ENCODE measurements around the gene CNKSR1.

Gene CNKSR1, protein sequence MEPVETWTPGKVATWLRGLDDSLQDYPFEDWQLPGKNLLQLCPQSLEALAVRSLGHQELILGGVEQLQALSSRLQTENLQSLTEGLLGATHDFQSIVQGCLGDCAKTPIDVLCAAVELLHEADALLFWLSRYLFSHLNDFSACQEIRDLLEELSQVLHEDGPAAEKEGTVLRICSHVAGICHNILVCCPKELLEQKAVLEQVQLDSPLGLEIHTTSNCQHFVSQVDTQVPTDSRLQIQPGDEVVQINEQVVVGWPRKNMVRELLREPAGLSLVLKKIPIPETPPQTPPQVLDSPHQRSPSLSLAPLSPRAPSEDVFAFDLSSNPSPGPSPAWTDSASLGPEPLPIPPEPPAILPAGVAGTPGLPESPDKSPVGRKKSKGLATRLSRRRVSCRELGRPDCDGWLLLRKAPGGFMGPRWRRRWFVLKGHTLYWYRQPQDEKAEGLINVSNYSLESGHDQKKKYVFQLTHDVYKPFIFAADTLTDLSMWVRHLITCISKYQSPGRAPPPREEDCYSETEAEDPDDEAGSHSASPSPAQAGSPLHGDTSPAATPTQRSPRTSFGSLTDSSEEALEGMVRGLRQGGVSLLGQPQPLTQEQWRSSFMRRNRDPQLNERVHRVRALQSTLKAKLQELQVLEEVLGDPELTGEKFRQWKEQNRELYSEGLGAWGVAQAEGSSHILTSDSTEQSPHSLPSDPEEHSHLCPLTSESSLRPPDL

DNA sequence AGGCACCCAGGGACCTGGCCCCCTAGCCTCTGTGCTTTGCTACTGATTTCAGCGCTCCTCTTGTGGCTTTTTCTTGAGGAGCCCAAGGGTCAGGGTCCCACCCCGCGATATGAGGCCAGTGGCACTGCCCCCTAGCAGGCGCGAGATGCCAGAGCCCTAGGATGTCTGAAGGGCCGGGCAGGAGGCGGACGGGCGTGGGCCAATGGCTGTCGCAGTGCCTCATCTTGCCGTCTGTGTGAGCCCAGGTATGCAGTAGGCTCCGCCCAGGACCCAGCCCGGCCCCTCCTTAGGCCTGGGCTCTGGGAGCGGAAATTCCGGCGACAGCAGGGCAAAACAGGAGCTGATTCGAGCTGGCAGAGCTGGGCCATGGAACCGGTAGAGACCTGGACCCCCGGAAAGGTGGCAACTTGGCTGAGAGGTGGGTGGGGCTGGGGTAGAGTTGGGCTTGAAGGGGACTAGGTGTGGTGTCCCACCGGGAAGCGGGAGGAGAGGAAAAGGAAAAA lies at the start of gene CNKSR1:
Gene CNKSR1 (plus strand): TSS at position 310 of the 503 bp plus-strand sequence. CDS start 57 bp downstream, at position 367.
- no peak for DNase-seq

DNA sequence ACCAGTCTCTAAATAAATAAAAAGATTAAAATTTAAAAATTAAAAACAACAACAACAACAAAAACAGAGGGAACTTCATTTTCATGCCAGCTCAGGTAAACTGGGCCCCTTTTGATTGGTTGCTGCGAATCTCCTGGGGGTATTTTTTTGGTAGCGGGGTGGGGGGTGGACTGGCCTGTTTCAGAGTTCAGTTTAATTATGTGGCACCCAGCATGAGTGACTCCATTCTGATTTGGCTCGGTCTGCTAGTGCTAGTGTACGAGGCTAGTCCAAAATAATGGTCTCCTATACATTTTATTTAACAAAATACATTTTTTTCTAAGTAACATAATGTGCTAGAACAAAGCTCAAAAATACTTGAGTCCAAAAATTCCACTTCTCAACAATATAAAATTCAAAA lies 47.5 kb upstream of the CNKSR1 start:
- no peak for DNase-seq

DNA sequence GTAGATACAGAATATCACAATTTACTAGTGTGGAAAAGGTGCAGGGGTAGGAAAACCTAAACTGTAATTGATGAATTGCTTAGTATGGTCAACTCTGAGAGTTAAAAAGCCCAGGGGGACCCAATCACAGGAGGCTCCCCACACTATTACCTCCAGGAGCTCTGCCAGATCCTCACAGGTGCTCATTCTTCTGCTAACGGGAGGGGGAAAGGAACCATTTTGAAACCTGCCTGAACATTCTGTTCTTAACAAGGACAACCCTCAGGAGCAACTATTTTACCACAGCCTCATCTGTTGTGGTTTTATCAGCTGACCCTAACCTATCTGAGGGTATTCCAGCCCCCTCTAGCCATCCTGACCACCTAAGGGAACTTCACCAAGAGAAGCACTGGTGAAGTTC lies 46.6 kb upstream of the CNKSR1 start:
- no peak for DNase-seq

DNA sequence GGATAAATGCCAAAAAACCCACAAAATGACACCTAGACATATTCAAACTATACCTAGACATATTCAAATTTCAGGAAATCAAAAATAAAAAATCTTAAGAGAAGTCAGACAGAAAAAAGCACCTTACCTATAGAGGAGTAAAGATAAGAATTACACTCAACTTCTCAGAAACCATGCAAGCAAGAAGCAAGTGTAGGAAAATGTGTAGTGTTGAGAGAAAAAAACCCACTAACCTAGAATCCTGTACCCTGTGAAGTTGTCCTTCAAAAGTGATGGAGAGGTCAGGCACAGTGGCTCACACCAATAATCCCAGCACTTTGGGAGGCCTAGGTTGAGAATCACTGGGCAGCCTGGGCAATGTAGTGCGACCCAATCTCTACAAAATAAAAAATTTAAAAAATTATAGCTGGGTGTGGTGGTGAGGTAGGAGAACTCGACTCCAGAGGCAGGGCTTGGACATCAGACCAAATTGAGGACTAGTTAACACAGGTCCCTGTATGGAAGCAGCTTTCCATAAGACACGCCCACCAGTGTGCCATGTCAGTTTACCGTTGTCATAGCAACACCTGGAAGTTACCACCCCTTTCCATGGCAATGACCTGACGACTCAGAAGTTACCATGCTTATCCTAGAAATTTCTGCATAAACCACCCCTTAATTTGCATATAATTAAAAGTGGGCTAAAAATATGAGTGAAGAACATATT lies 45.0 kb upstream of the CNKSR1 start:
- peak in 6 of 56 donors; percentile 5 to 37 (median 22) for DNase-seq

DNA sequence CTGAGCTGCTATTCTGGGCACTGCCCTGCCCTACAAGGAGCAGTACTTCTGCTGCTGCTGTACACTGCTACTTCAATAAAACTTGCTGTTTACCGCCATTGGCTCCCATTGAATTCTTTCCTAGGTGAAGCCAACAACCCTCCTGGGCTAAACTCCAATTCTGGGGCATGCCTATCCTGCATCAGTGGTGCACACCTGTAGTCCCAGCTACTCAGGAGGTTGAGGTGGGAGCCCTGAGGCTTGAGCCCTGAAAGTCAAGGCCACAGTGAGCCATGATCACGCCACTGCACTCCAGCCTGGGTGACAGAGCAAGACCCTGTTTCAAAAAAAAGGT lies 44.5 kb upstream of the CNKSR1 start:
- no peak for DNase-seq

DNA sequence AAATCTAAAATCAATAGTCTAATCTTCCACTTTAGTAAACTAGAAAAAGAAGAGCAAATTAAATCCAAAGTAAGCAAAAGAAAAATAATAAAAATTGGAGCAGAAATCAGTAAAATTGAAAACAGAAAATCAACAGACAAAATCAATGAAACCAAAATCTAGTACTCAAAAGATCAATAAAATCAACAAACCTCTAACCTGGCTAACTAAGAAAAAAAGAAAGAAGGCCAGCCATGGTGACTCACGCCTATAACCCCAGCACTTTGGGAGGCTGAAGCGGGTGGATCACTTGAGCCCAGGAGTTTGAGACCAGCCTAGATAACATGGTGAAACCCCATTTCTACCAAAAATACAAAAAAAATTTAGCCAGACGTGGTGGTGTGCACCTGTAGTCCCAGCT lies 42.8 kb upstream of the CNKSR1 start:
- DNase-seq: no peak

DNA sequence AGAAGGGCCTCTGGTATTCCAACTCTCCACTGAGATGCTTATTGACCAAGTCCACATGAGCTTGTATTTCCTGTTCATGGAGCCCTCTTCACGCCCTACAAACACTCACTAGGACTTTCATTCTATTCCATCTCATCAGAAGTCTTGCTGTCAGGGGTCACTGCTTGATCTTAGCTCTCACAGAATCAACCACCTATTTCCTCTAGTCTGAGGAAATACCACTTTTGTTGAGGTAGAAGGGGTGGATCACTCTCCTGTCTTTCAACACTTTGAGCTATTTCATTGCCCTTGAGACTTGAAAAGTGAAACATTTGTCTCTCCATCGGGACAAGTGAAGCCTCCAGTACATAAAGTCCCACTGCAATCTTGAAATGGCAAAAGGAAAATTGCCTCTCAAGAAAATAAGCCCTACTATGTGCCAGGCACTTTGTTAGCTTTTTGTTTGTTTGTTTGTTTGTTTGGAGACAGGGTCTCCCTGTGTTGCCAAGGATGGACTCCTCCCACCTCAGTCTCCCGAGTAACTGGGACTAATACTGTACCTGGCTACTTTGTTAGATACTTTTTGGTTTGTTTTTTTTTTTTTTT lies 38.2 kb upstream of the CNKSR1 start:
- DNase-seq: no peak

DNA sequence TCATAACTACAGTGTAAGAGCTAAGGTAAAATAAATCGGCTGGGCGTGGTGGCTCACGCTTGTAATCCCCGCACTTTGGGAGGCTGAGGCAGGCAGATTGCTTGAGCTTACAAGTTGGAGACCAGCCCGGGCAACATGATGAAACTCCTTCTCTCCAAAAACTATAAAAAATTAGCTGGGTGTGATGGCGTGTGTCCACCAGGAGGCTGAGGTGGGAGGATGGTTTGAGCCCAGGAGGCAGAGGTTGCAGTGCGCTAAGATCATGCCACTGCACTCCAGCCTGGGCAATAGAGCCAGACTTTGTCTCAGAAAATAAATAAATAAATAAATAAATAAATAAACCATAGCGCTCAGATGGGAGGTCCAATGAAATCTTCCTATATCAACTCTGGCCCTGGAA lies 35.1 kb upstream of the CNKSR1 start:
- no peak for DNase-seq

DNA sequence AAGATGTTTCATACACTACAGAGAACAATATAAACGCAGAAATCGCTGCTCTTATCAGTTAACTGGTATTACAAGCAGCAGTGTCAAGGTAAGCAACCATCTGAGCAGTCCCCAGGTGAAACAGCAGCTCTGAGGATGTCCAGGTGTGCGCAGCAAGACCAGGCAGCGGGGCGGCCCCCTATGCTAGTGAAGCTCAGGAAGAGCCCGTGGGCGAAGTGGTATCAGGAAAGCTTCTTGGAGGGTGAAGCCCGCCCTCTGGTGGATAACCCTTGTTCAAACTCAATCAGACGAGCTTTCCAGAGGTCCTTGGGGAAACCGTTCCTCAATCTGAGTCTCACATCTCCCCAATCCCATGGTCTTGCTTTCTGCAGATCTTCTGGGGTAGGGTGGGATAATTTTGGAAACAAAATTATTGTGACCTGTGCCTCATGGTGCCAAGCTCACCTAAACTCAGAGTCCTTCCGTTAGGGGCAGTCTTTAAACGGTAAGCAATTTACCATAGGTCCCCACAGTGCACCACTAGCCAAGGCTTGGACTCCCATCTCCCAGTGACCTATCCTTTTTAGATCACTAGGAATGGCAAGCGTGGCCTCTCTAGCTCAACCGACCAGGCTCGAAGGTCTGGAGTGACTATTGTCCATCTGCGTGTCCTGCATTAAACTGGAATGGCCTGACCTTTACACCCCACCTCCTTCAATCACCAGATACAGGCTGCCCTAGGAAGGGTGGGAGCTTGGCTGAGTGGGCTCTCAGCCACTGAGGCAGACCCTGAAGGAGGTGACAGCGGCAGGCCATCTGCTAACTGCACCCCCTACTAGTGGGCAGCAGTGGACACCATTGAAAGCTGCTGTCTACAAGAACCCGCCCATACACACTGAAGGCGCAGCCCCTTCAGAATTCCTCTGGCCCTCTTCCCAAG lies 32.0 kb upstream of the CNKSR1 start:
- DNase-seq: peak in 48 of 56 donors; percentile 24 to 92 (median 59)

DNA sequence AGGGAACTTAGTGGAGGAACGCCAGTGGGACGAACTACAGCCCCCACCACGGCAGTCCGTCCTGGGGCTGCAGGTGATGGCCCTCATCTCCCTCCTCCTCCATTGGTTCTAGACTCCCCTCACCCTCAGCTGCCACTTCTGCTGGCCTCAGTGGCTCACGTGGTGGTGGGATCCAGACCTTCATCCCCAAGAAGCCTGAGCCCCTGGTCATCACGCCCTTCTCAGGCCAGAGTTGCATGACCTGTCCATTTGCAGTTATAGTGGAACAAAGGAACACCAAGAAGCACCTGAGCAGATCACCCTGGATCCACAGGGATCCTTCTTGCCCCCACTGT lies 31.4 kb upstream of the CNKSR1 start:
- DNase-seq: no peak

DNA sequence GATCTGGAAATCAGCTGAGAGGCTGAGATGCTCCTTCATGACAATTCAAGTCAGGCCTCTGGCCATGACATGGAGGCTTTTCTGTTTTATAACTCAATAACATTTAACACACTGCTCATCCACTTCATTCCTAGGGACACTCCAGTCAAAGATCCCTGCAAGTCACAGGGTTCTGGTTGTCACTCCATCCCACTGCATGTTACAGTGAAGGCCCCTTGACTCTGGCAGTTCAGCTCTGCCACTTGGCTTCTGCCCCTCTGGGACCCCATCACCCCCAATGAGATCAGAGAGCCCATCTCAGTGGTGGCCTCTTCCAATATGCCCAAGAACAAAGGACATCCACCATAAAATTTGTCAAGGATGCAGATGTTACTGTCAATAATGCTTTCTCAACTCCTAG lies 28.4 kb upstream of the CNKSR1 start:
- DNase-seq: no peak

DNA sequence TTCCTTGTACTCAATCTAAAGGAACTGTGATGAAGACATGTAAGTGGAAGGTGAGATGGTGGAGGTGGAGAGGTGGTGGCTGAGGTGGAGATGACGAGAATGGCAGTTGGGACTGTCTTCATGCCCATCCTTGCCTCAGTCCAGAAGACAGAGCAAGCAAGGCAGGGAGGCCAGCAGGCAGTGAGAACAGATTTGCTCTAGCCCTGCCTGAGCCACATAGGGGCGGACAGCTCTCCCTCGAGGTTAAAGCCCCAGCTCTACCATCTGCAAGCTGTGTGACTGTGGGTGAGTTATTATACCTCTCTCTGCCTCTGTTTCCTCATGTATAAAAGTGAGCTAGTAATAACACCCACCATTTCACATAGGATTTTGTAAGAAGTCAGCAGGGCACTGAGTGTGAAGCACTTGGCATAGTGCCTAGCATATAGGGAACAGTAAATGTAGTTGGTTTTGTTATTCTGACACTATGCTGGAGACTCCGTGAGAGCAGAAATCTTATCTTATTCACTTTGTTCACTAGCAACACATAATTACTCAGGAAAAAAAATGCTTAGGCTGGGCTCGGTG lies 23.2 kb upstream of the CNKSR1 start:
- no peak for DNase-seq

DNA sequence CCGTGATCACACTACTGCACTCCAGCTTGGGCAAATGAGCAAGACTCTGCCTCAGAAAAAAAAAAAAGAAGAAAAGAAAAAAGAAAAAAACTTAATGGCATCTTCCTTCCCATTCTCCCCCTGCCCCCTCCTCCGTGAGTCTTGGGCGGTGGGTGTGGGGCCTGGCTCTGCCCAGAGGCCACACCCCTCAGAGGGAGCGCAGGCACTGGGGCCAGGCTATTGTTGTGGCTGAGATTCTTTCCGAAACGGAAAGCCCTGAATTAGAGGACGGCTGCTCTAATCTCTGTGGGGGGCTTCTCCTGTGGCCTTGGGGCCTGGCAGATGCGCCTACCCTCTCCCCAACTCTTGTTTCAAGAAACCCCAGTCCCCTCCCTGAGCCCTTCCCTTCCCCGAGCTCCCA lies 22.5 kb upstream of the CNKSR1 start:
- DNase-seq: no peak

DNA sequence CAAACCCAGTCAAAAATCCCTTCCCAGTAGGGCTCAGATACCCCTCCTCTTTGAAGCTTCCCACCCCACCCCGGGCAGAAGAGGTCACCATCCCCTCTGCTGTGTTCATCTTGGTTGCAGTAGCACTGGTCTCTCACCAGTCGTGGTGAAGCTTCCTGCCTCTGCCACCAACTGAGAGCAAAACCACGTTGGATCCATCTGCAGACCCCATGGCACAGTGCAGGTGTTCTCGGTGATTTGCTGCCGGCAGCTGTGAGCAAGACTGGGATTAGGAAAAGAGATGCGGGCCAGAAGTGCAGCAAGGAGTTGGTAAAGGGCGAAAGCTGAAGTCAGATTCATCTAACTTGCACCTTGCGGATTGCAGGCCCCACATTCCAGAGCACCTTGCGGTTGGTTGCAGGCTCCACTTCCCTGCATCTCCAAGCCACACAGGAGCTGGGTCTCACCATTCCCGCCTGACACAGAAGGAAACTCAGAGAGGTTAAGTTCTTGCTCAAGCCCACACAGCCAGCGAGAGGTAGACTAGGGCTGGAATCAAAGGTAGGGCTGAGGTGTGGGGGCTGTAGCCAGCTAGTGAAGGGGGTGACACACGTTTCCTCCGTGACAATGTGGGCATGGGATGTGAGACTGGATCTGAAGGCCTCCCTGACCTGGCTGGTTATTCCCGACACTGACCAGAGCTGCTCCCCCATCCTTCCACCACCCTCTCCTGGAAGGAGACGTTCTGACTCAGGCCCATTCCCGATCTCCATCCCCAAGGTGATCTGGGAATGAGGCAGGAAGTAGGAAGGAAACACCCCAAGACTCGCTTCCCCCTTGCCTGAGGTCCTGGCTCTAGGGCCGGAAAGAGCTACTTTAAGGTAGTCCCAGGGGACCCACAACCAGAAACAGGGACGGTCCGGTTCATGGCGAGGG lies 21.7 kb upstream of the CNKSR1 start:
- no peak for DNase-seq

DNA sequence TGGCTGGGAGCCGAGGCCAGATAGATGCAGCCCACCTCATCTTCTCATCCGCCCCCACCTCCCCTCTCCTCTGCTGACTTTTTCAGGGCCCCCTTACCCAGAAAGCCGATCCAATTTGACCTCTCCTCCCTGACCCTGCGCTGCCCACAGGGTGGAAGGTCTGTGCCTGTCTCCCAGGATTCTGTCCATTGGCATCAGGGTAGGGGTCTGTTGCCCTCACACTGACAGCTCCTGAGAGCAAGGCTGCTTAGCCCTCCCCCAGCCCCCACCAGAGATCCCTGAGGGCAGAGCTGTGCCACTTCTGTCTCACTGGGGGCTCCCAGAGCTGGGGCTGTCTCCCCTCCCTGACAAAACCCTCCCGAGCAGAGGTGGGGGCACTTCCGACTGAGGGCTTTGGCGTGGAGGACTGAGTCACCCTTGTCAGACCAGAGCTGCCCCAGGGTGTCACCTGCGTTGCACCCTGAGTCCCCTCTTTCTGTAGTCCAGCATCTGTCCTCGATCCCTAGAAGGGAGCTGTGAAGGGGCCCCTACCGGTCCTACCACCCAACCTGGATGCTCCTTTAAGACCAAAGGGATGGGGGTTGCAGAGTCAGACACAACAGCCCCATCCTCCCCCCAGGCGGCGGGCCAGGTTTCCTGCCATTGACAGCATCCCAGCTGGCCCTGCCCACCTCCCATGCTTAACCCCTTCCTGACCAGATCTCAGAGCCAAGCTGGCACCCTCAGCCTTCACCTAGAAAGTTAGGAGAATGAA lies 20.8 kb upstream of the CNKSR1 start:
- DNase-seq: peak in 6 of 56 donors; percentile 3 to 43 (median 28)

DNA sequence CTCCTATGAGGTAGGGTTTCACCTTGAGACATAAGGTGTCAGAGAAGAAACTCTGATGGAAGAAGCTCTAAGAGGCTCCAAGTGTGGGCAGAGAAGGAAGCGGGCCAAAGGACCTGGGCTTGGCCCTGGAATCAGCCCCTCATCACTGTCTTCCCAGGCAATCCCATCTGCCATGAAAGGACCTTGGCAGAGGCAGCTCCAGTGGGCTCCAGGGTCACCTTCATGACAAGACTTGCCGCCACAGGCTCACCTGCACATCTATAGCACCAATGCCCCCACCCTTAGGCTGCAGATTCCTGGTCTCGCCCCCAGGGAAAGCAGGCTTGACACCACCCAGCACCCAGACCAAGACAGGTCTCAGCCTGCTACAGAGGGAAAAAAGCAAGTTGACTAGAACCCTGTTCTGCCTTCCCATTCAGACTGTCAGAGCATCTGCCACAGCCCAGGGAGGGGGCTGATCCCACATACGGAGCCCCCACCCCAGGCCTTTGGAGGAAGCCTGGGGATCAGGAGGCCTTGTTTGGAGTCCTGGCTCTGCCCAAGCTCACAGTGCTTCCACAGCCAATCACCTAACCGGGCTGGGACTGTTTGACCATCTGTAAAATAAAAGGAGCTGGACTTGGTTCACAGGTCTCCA lies 18.9 kb upstream of the CNKSR1 start:
- no peak for DNase-seq

DNA sequence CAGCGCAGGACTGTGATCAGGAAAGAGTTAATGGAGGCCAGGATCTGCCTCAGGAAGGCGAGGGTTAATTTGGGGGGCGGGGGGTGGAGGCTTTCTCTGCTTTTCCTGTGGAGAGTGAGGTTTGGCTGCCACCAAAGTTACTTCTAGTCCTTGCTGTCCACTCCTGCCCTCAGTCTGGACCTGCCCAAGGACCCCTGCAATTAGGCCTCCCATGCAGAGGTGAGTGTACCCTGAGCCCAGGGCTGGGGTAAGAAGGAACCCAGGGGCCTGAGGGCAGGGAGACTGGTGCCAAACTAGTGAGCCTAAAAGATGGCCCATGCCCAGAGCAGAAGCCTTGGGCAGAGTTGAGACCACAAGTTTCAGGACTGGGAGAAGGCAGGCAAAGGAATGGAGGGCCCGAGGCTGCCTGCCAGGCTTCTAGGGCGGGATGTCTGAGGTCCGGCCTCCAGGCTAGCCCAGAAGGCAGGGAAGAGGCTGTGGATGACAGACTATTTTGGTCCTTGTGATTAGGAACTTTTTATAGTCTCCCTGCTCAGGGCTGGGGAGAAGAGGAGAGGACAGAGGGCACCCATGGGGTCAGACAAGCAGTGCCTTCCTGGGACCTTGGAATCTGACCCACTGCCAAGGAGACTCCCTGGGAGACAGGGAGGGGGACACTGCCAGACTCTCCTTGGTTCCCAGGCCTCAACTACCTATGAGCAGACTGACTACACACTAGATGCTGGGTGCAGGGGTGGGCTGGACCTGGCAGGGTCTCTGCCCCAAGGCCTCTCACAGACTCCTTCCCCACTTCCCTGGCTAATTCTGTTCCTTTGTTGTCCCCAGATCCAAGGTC lies 18.2 kb upstream of the CNKSR1 start, which contains the start of gene FAM110D:
Gene FAM110D (plus strand): TSS at position 172 of the 835 bp plus-strand sequence. CDS start 2,213 bp downstream, outside the sequence.
- DNase-seq: no peak

All from nucleus accumbens (tissue), 56 donors.